Fibroblast of lung (primary cell): ENCODE measurements around the gene CTNNA1. TPM values are rescaled to one million over a fixed set of nuclear protein-coding genes. Genes with fewer than 3 reads are reported as not detected.

ENCODE experiments used
- DNase-seq, 2 donors: peaks; one replicate each; pipeline versions ENCODE4 v3.0.0 to v3.0.0-alpha.2; 2010; ENCODE audit warnings: low read depth in 2 of 2
- H2AFZ ChIP-seq: 2 replicates; pipeline ENCODE4 v1.5.1; 2012; ENCODE audit warnings: low read length, control low read depth, inconsistent platforms
- H3K27ac ChIP-seq: 2 replicates; pipeline ENCODE4 v1.5.1; 2011; ENCODE audit warnings: low read length, control low read depth; ENCODE audit not compliant: insufficient read depth
- H3K27me3 ChIP-seq: 2 replicates; pipeline ENCODE4 v1.5.1; 2011; ENCODE audit warnings: mild to moderate bottlenecking, low read length; ENCODE audit not compliant: control insufficient read depth, insufficient read depth
- H3K36me3 ChIP-seq: 2 replicates; pipeline ENCODE4 v1.5.1; 2011; ENCODE audit warnings: low read length; ENCODE audit not compliant: control insufficient read depth, insufficient read depth
- H3K4me1 ChIP-seq: 2 replicates; pipeline ENCODE4 v1.5.1; 2011; ENCODE audit warnings: low read length; ENCODE audit not compliant: control insufficient read depth, insufficient read depth; ENCODE audit errors: extremely low read depth
- H3K4me2 ChIP-seq: 2 replicates; pipeline ENCODE4 v1.5.1; 2011; ENCODE audit warnings: low read length, control low read depth; ENCODE audit not compliant: insufficient read depth; ENCODE audit errors: extremely low read depth
- H3K4me3 ChIP-seq, 4 experiments: fragments of 200-600 bp in 1 of 4; sonication (generic) in 1 of 4; replicated peaks in 1 of 4; 2 replicates each; pipeline ENCODE4 v1.5.1; 2011 to 2016; ENCODE audit warnings: low read length in 4 of 4, low read depth in 3 of 4, mild to moderate bottlenecking in 3 of 4, control low read depth in 2 of 4, inconsistent platforms in 1 of 4, mixed read lengths in 1 of 4; ENCODE audit not compliant: insufficient read depth in 1 of 4; ENCODE audit errors: control extremely low read depth in 1 of 4
- H3K79me2 ChIP-seq: 2 replicates; pipeline ENCODE4 v1.5.1; 2012; ENCODE audit warnings: mild to moderate bottlenecking, low read length, inconsistent platforms; ENCODE audit not compliant: control insufficient read depth, insufficient read depth
- H3K9ac ChIP-seq: 2 replicates; pipeline ENCODE4 v1.5.1; 2011; ENCODE audit warnings: mild to moderate bottlenecking, low read length, control low read depth; ENCODE audit not compliant: insufficient read depth
- H3K9me3 ChIP-seq: 2 replicates; pipeline ENCODE4 v1.5.1; 2012; ENCODE audit warnings: low read depth, low read length; ENCODE audit not compliant: control insufficient read depth, insufficient read depth
- H4K20me1 ChIP-seq: 2 replicates; pipeline ENCODE4 v1.5.1; 2011; ENCODE audit warnings: low read length; ENCODE audit not compliant: control insufficient read depth, insufficient read depth; ENCODE audit errors: extremely low read depth
- EZH2 ChIP-seq: IDR thresholded peaks from 2 replicates; pipeline ENCODE4 v1.5.1; 2012; ENCODE audit warnings: low read length, control low read depth, mild to moderate bottlenecking; ENCODE audit errors: missing control alignments
- polyA plus RNA-seq, 2 donors: library from polyadenylated mRNA; depleted of rRNA in 1 of 2; stranded (reverse) in 1 of 2; unstranded in 1 of 2; fragments of >200 nt; gene quantifications; 2 replicates each; pipeline ENCODE4 v1.2.1, GENCODE V29; 2011 to 2012; ENCODE audit warnings: missing spikeins in 1 of 2
- total RNA-seq: library from RNA; depleted of rRNA; stranded (reverse); fragments of >200 nt; gene quantifications from 2 replicates; pipeline ENCODE4 v1.2.1, GENCODE V29; 2014
- TF ChIP-seq, protein P1 (sequence below), 2 donors: IDR thresholded peaks in 1 of 2; conservative IDR thresholded peaks in 1 of 2; 1 replicate in 1 of 2; 2 replicates in 1 of 2; pipeline ENCODE4 v1.5.1; 2011 to 2012; ENCODE audit warnings: low read length in 2 of 2, control low read depth in 1 of 2, inconsistent platforms in 1 of 2, low read depth in 1 of 2, mild to moderate bottlenecking in 1 of 2

Gene CTNNA1
- total and polyA plus RNA-seq, 2 donors (not counting 1 experiment from before 2014, with no cell fraction given) = 181 to 557 TPM

DNA sequence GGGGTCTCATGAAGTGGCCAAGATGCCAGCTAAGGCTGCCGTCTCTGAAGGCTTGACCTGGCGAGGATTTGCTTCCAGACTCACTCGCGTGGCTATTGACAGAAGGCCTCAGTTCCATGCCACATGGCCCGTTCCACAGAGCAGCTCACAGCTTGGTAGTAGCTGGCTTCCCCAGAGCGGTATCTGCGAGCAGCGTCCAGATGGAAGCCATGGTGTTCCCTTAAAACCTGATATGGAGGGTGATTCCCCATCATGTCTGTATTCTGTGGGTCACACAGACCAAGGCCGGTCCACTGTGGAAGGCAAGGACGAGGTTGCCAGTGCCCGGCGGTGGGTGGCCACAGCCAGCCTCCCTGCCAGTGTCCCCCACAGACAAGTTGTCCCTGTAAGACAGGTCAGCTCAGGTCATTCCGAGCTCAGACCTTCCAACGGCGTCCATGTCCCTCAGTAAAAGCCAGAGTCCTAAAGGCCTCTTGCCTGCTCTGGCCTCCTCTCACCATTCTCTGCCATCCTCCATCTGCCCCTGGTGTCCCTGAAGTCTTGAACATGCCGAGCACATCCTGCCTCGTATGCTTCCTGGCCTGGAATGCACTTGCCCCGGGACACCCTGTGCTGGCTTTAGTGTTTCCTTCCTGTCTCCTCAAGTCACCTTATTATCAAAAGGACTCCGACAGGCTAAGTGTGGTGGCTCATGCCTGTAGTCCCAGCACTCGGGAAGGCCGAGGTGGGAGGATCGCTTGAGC is 183.2 kb downstream of the CTNNA1 start:
- no peaks in the 10 kb centered on the region for H3K4me1 ChIP-seq
- H3K27ac ChIP-seq = no peak overlapping the region
- no peaks in the 10 kb centered on the region for H3K27me3 ChIP-seq
- no peaks in the 10 kb centered on the region for H3K79me2 ChIP-seq
- no peak overlapping the region for H3K9ac ChIP-seq
- no peak for DNase-seq
- no peaks in the 10 kb centered on the region for H3K9me3 ChIP-seq
- no peak overlapping the region for H2AFZ ChIP-seq
- no peak overlapping the region for H3K4me2 ChIP-seq
- no peak for TF ChIP-seq EZH2
- TF ChIP-seq, protein P1, sequence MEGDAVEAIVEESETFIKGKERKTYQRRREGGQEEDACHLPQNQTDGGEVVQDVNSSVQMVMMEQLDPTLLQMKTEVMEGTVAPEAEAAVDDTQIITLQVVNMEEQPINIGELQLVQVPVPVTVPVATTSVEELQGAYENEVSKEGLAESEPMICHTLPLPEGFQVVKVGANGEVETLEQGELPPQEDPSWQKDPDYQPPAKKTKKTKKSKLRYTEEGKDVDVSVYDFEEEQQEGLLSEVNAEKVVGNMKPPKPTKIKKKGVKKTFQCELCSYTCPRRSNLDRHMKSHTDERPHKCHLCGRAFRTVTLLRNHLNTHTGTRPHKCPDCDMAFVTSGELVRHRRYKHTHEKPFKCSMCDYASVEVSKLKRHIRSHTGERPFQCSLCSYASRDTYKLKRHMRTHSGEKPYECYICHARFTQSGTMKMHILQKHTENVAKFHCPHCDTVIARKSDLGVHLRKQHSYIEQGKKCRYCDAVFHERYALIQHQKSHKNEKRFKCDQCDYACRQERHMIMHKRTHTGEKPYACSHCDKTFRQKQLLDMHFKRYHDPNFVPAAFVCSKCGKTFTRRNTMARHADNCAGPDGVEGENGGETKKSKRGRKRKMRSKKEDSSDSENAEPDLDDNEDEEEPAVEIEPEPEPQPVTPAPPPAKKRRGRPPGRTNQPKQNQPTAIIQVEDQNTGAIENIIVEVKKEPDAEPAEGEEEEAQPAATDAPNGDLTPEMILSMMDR (conservative IDR thresholded peaks at IDR 0.05 in 1 of 2, IDR thresholded peaks at IDR 0.05 in 1 of 2; ENCODE audit: low read depth in 1 of 2, low read length in 2 of 2) = no peak
- no peak overlapping the region for H3K4me3 ChIP-seq
- H3K36me3 ChIP-seq = peaks cover 12% of the 10 kb centered on the region
- H4K20me1 ChIP-seq = no peaks in the 10 kb centered on the region

GRCh38 chr5:138936968-138937345 is 183.7 kb downstream of the CTNNA1 start:
- H3K9ac ChIP-seq = no peak overlapping the region
- H3K9me3 ChIP-seq = no peaks in the 10 kb centered on the region
- no peak overlapping the region for H3K4me3 ChIP-seq
- H3K79me2 ChIP-seq = no peaks in the 10 kb centered on the region
- H4K20me1 ChIP-seq = no peaks in the 10 kb centered on the region
- H3K4me2 ChIP-seq = no peak overlapping the region
- H3K27ac ChIP-seq = no peak overlapping the region
- no peaks in the 10 kb centered on the region for H3K4me1 ChIP-seq
- TF ChIP-seq EZH2 = no peak
- TF ChIP-seq, protein P1 (conservative IDR thresholded peaks at IDR 0.05 in 1 of 2, IDR thresholded peaks at IDR 0.05 in 1 of 2; ENCODE audit: low read depth in 1 of 2, low read length in 2 of 2) = no peak
- no peaks in the 10 kb centered on the region for H3K27me3 ChIP-seq
- H3K36me3 ChIP-seq = peaks cover 10% of the 10 kb centered on the region
- H2AFZ ChIP-seq = no peak overlapping the region
- no peak for DNase-seq

- H3K4me2 ChIP-seq = no peak overlapping the region
- no peak overlapping the region for H3K4me3 ChIP-seq
- DNase-seq = no peak
- no peak overlapping the region for H3K27ac ChIP-seq
- peaks cover 7% of the 10 kb centered on the region for H3K36me3 ChIP-seq
- no peak overlapping the region for H2AFZ ChIP-seq
- no peak overlapping the region for H3K9ac ChIP-seq
- H4K20me1 ChIP-seq = no peaks in the 10 kb centered on the region
- no peaks in the 10 kb centered on the region for H3K27me3 ChIP-seq
- no peaks in the 10 kb centered on the region for H3K4me1 ChIP-seq
- TF ChIP-seq, protein P1 (conservative IDR thresholded peaks at IDR 0.05 in 1 of 2, IDR thresholded peaks at IDR 0.05 in 1 of 2; ENCODE audit: low read depth in 1 of 2, low read length in 2 of 2) = no peak
- TF ChIP-seq EZH2 = no peak
- no peaks in the 10 kb centered on the region for H3K9me3 ChIP-seq
- H3K79me2 ChIP-seq = no peaks in the 10 kb centered on the region
These were observed 184.5 kb downstream of the CTNNA1 start for GRCh38 chr5:138937392-138938387.
